Common myeloid progenitor, CD34-positive (primary cell): ENCODE data around the gene ZNF362.
"Not testable (repeated sequence)": the region's sequence is repeated elsewhere in the genome, so short reads cannot be mapped to it uniquely, and the experiment has no call there.

ENCODE experiments used
- CTCF ChIA-PET: fragments of 350-600 bp; sonication (Branson Sonifier 250); formaldehyde crosslinking; loops from one replicate; lab custom pipeline; 2021; ENCODE audit warnings: antibody characterized with exemption; lab: Charles Lee
- POLR2A ChIA-PET: fragments of 350-600 bp; sonication (Branson Sonifier 250); formaldehyde crosslinking; loops from one replicate; lab custom pipeline; 2021; ENCODE audit warnings: antibody characterized with exemption; lab: Charles Lee
- DNase-seq, 3 donors: peaks; one replicate each; pipeline versions ENCODE4 v3.0.0 to v3.0.0-alpha.2; 2013
- H3K27ac ChIP-seq, 2 experiments: 1 replicate in 1 of 2; 2 replicates in 1 of 2; pipeline ENCODE4 v1.7.0; 2013; ENCODE audit warnings: inconsistent platforms in 2 of 2, low read length in 2 of 2, mild to moderate bottlenecking in 2 of 2, low read depth in 1 of 2, moderate library complexity in 1 of 2; ENCODE audit not compliant: severe bottlenecking in 2 of 2, insufficient read depth in 1 of 2, poor library complexity in 1 of 2
- H3K27me3 ChIP-seq, 5 experiments: replicated peaks in 2 of 5; 1 replicate in 3 of 5; 2 replicates in 2 of 5; pipeline versions ENCODE4 v1.6.1 to v1.7.0; 2013; ENCODE audit warnings: low read length in 4 of 5, mild to moderate bottlenecking in 2 of 5, moderate library complexity in 2 of 5, inconsistent platforms in 1 of 5; ENCODE audit not compliant: insufficient read depth in 5 of 5, control insufficient read depth in 4 of 5
- H3K36me3 ChIP-seq, 4 experiments: 1 replicate in 2 of 4; 2 replicates in 2 of 4; pipeline versions ENCODE4 v1.6.1 to v1.7.0; 2013; ENCODE audit warnings: low read length in 3 of 4, control low read depth in 1 of 4, mild to moderate bottlenecking in 1 of 4; ENCODE audit not compliant: control insufficient read depth in 4 of 4, insufficient read depth in 4 of 4
- H3K4me1 ChIP-seq, 4 experiments: 1 replicate in 3 of 4; 2 replicates in 1 of 4; pipeline versions ENCODE4 v1.6.1 to v1.7.1; 2013; ENCODE audit warnings: low read length in 3 of 4, mild to moderate bottlenecking in 3 of 4, control low read depth in 1 of 4, inconsistent platforms in 1 of 4, moderate library complexity in 1 of 4; ENCODE audit not compliant: control insufficient read depth in 4 of 4, insufficient read depth in 4 of 4; ENCODE audit errors: control extremely low read depth in 1 of 4
- H3K4me3 ChIP-seq, 7 experiments: 1 replicate in 4 of 7; 2 replicates in 3 of 7; pipeline versions ENCODE4 v1.5.1 to v1.7.0; 2013; ENCODE audit warnings: mild to moderate bottlenecking in 7 of 7, low read length in 6 of 7, moderate library complexity in 6 of 7, inconsistent platforms in 2 of 7, low read depth in 2 of 7, control low read depth in 1 of 7; ENCODE audit not compliant: insufficient read depth in 4 of 7, control insufficient read depth in 1 of 7; ENCODE audit errors: extremely low read depth in 1 of 7
- H3K9me3 ChIP-seq, 5 experiments: 1 replicate in 4 of 5; 2 replicates in 1 of 5; pipeline versions ENCODE4 v1.6.1 to v1.7.1; 2013; ENCODE audit warnings: low read length in 4 of 5, mild to moderate bottlenecking in 2 of 5, inconsistent platforms in 1 of 5, low read depth in 1 of 5, moderate library complexity in 1 of 5; ENCODE audit not compliant: control insufficient read depth in 4 of 5, insufficient read depth in 2 of 5; ENCODE audit errors: control extremely low read depth in 1 of 5
- WGBS: methylation state at CpG from one replicate; pipeline ENCODE4 v1.1.5; 2013; ENCODE audit not compliant: insufficient coverage; 5-methylcytosine and 5-hydroxymethylcytosine counted together

ZNF362 gene

GRCh38 chr1:33289858-33290154, 33.5 kb downstream of the ZNF362 start:
- Histone ChIP-seq H3K27me3 (no peaks in the 10 kb centered on the region), H3K27ac (no peak overlapping the region), H3K36me3 (peaks cover 15 to 58% (median 40%) of the 10 kb centered on the region in 4 experiments), H3K4me3 (no peak overlapping the region), H3K4me1 (no peaks in the 10 kb centered on the region), H3K9me3 (peaks cover 0 to 3% (median 0%) of the 10 kb centered on the region in 5 experiments)
- no CpG with 5 or more reads among the region's 3 CpGs for WGBS
- POLR2A ChIA-PET, result no interaction called here
- CTCF ChIA-PET, result interaction anchor here (2.0 kb wide), 1 partner anchor 8 kb away, joined by 10 read pairs; no protein-coding TSS in a partner anchor
- DNase-seq, result no peak

GRCh38 chr1:33290615-33291014, 34.3 kb downstream of the ZNF362 start:
- peaks cover 15 to 63% (median 41%) of the 10 kb centered on the region in 4 experiments for H3K36me3 ChIP-seq
- H3K27me3 ChIP-seq, H3K4me3 ChIP-seq, CTCF ChIA-PET, H3K9me3 ChIP-seq, H3K4me1 ChIP-seq, DNase-seq, POLR2A ChIA-PET, H3K27ac ChIP-seq: not testable (repeated sequence)
- no CpG with 5 or more reads among the region's 2 CpGs for WGBS

GRCh38 chr1:33292726-33293340, 36.5 kb downstream of the ZNF362 start:
- WGBS, result 94% methylated on average over 11 of the region's 13 CpGs
- H3K9me3 ChIP-seq, result peaks cover 0 to 3% (median 0%) of the 10 kb centered on the region in 5 experiments
- H3K27ac ChIP-seq, result no peak overlapping the region
- DNase-seq, result no peak
- H3K27me3 ChIP-seq, result no peaks in the 10 kb centered on the region
- POLR2A ChIA-PET, result interaction anchor here (0.6 kb wide), 1 partner anchor 36 kb away, joined by 7 read pairs; no protein-coding TSS in a partner anchor
- H3K4me1 ChIP-seq, result no peaks in the 10 kb centered on the region
- CTCF ChIA-PET, result interaction anchor here (8.2 kb wide), 1 partner anchor 73 kb away, joined by 90 read pairs; no protein-coding TSS in a partner anchor
- peaks cover 10 to 64% (median 50%) of the 10 kb centered on the region in 4 experiments for H3K36me3 ChIP-seq
- no peak overlapping the region for H3K4me3 ChIP-seq

GRCh38 chr1:33294071-33295010, 38.0 kb downstream of the ZNF362 start:
- CTCF ChIA-PET, result interaction anchor here (0.8 to 8.2 kb wide), 8 partner anchors 17 to 316 kb away, joined by 3 to 90 read pairs (median 6); partner anchors contain the start of genes A3GALT2 and ZSCAN20
- Histone ChIP-seq H3K27ac (no peak overlapping the region), H3K27me3 (no peaks in the 10 kb centered on the region), H3K36me3 (peaks cover 10 to 66% (median 52%) of the 10 kb centered on the region in 4 experiments), H3K4me3 (no peak overlapping the region), H3K9me3 (peaks cover 0 to 3% (median 0%) of the 10 kb centered on the region in 5 experiments), H3K4me1 (no peaks in the 10 kb centered on the region)
- POLR2A ChIA-PET, result interaction anchor here (1.1 kb wide), 1 partner anchor 56 kb away, joined by 3 read pairs; no protein-coding TSS in a partner anchor
- WGBS, result 93% methylated on average over 12 of the region's 13 CpGs
- no peak for DNase-seq

GRCh38 chr1:33295023-33295422, 38.7 kb downstream of the ZNF362 start:
- H3K27ac ChIP-seq, result no peak overlapping the region
- DNase-seq, result no peak
- POLR2A ChIA-PET, result interaction anchor here (1.1 kb wide), 1 partner anchor 55 kb away, joined by 3 read pairs; no protein-coding TSS in a partner anchor
- CTCF ChIA-PET, result interaction anchor here (0.8 to 8.2 kb wide), 18 partner anchors 11 to 315 kb away, joined by 3 to 90 read pairs (median 6); partner anchors contain the start of genes A3GALT2 and ZSCAN20
- 97% methylated on average over 10 of the region's 15 CpGs for WGBS
- H3K36me3 ChIP-seq, result peaks cover 9 to 64% (median 49%) of the 10 kb centered on the region in 4 experiments
- H3K4me1 ChIP-seq, result no peaks in the 10 kb centered on the region
- H3K9me3 ChIP-seq, result no peaks in the 10 kb centered on the region
- no peak overlapping the region for H3K4me3 ChIP-seq
- no peaks in the 10 kb centered on the region for H3K27me3 ChIP-seq

- ChIA-PET CTCF (interaction anchor here (0.7 to 8.2 kb wide), 26 partner anchors 10 to 315 kb away, joined by 3 to 90 read pairs (median 6); partner anchors contain the start of genes A3GALT2 and ZSCAN20), POLR2A (no interaction called here)
- H3K27me3 ChIP-seq, result no peaks in the 10 kb centered on the region
- peaks cover 9 to 67% (median 49%) of the 10 kb centered on the region in 4 experiments for H3K36me3 ChIP-seq
- 75% methylated on average over 12 of the region's 12 CpGs for WGBS
- no peak overlapping the region for H3K4me3 ChIP-seq
- DNase-seq, result peak; percentile 54 to 68 (median 61)
- H3K9me3 ChIP-seq, result no peaks in the 10 kb centered on the region
- peaks cover 0 to 4% (median 3%) of the 10 kb centered on the region in 4 experiments for H3K4me1 ChIP-seq
- no peak overlapping the region for H3K27ac ChIP-seq
These were observed 39.3 kb downstream of the ZNF362 start for GRCh38 chr1:33295450-33296081.
